ENCODE results near the gene APBA1. TPM values are rescaled to one million over a fixed set of nuclear protein-coding genes. Genes with fewer than 3 reads are reported as not detected.

Gene APBA1
- total RNA-seq, 1 donor from 2014 or later = 6.2 TPM

- no peak for ATAC-seq
- Histone ChIP-seq H3K27ac (no peak overlapping the region), H3K9me3 (no peaks in the 10 kb centered on the region), H3K36me3 (no peaks in the 10 kb centered on the region), H3K4me1 (no peaks in the 10 kb centered on the region), H3K4me3 (no peak overlapping the region), H3K27me3 (no peaks in the 10 kb centered on the region)
- no peak for DNase-seq
- TF ChIP-seq CTCF (IDR thresholded peaks at IDR 0.05) = no peak
- intact Hi-C loops (cut with DNase I) = no loop called here
Observed at GRCh38 chr9:69647804-69648203, 24.4 kb downstream of the APBA1 start.

- Histone ChIP-seq H3K27ac (no peak overlapping the region), H3K27me3 (no peaks in the 10 kb centered on the region), H3K4me1 (no peaks in the 10 kb centered on the region), H3K36me3 (no peaks in the 10 kb centered on the region), H3K9me3 (no peaks in the 10 kb centered on the region), H3K4me3 (no peak overlapping the region)
- no peak for TF ChIP-seq CTCF (IDR thresholded peaks at IDR 0.05)
- intact Hi-C loops (cut with DNase I) = no loop called here
- no peak for DNase-seq
- no peak for ATAC-seq
Observed at GRCh38 chr9:69646810-69647209, 25.4 kb downstream of the APBA1 start.

- ATAC-seq (peak; percentile 96), DNase-seq (peak; percentile 85)
- intact Hi-C loops (cut with DNase I) = no loop called here
- H3K27ac ChIP-seq = no peak overlapping the region
- no peaks in the 10 kb centered on the region for H3K27me3 ChIP-seq
- H3K4me3 ChIP-seq = no peak overlapping the region
- no peaks in the 10 kb centered on the region for H3K9me3 ChIP-seq
- no peaks in the 10 kb centered on the region for H3K4me1 ChIP-seq
- no peak for TF ChIP-seq CTCF (IDR thresholded peaks at IDR 0.05)
- no peaks in the 10 kb centered on the region for H3K36me3 ChIP-seq
Observed at GRCh38 chr9:69645488-69645887, 26.7 kb downstream of the APBA1 start.

- no peak for TF ChIP-seq CTCF (IDR thresholded peaks at IDR 0.05)
- H3K27me3 ChIP-seq = no peaks in the 10 kb centered on the region
- no peaks in the 10 kb centered on the region for H3K4me1 ChIP-seq
- H3K27ac ChIP-seq = no peak overlapping the region
- H3K36me3 ChIP-seq = no peaks in the 10 kb centered on the region
- no peak for DNase-seq
- no peak overlapping the region for H3K4me3 ChIP-seq
- H3K9me3 ChIP-seq = no peaks in the 10 kb centered on the region
- intact Hi-C loops (cut with DNase I) = no loop called here
- no peak for ATAC-seq
Observed at GRCh38 chr9:69643098-69643497, 29.1 kb downstream of the APBA1 start.

- H3K4me3 ChIP-seq = no peak overlapping the region
- no peaks in the 10 kb centered on the region for H3K9me3 ChIP-seq
- H3K27ac ChIP-seq = no peak overlapping the region
- no peaks in the 10 kb centered on the region for H3K4me1 ChIP-seq
- no peaks in the 10 kb centered on the region for H3K27me3 ChIP-seq
- DNase-seq = no peak
- intact Hi-C loops (cut with DNase I) = no loop called here
- no peak for TF ChIP-seq CTCF (IDR thresholded peaks at IDR 0.05)
- ATAC-seq = no peak
- no peaks in the 10 kb centered on the region for H3K36me3 ChIP-seq
Observed at GRCh38 chr9:69637817-69638200, 34.4 kb downstream of the APBA1 start.

GRCh38 chr9:69637193-69637816 lies 34.9 kb downstream of the APBA1 start:
- Histone ChIP-seq H3K4me1 (no peaks in the 10 kb centered on the region), H3K27me3 (no peaks in the 10 kb centered on the region), H3K9me3 (no peaks in the 10 kb centered on the region), H3K4me3 (no peak overlapping the region), H3K27ac (no peak overlapping the region), H3K36me3 (no peaks in the 10 kb centered on the region)
- no peak for ATAC-seq
- no peak for DNase-seq
- TF ChIP-seq CTCF (IDR thresholded peaks at IDR 0.05) = no peak
- intact Hi-C loops (cut with DNase I) = no loop called here
